ENCODE data around the gene CBLB.
"Not testable (repeated sequence)": the region's sequence is repeated elsewhere in the genome, so short reads cannot be mapped to it uniquely, and the experiment has no call there.

Gene CBLB

DNA sequence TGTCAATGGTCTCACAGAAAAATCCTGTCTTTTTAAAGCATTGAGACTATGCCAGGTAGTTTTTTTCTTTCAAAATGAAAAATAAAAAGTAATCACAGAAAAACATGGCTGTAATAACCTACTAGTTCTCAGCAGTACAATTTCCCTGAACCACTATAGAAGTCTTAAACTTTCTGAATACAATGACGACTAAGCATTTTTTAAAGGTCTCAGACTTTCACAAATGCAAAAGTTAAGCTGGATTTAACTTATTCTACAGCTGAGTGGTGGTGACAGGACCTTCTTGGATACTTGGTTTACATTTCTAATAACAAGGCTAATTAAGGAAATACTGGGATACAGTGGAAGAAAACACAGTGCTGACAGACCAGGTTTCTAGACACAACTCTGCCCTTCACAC is 81.8 kb downstream of the CBLB start:
- no peak for DNase-seq (ENCODE audit: low read depth in 2 of 2)

DNA sequence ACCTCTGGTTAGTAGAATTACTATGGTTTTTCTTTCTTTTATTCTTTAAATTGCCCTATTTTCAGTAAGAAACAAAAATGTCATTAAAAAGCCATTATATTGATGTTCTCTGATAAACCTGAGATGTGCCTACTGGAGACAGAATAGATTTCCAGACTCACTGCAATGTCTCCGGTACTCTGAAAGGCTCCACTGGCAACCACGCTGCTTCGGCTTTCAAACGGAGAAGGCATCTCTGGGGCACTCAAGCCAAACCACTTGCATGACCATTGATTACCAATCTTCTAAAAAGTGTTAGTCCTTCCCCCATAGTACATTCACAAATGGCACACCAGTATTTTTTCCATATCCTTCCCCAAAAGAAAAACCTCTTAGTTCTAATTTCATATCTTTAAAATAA is 82.6 kb downstream of the CBLB start:
- DNase-seq (ENCODE audit: low read depth in 2 of 2): no peak

DNA sequence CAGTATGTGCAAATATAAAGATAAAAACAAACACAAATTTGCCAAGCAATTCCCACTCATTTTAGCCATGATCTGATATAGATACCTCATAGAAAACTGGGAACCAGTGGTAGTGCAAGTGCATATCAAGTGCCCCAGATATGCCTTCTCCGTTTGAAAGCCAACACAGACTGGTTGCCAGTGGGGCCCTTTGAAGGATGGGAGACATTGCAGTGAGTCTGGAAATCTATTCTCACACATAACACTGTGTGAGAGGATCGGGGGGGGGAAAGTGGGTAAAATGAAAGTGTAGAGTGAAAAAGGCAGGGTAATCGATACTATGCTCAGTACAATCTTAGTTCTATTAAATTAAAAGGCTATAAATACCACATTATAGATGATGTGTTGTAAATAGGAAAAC is 83.0 kb downstream of the CBLB start:
- DNase-seq (ENCODE audit: low read depth in 2 of 2): no peak

DNA sequence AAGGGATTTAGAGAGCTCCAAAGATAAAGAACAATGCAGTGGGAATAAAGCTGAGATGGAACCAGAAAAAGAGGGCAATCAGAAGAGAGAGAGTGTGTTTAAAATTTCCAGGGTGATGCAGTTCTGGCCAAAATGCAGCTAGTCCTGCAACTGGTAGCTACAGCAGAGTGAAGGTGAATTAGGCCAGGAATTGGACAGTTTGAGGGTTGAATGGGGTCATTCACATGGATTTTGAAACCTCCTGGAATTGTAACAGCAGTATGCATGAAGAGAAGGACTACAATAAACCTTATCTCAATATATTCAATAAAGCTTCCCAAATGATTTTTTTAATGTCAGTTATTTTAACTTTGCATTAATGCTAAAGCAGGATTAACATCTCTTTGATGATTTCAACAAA is 85.2 kb downstream of the CBLB start:
- DNase-seq (ENCODE audit: low read depth in 2 of 2): no peak

DNA sequence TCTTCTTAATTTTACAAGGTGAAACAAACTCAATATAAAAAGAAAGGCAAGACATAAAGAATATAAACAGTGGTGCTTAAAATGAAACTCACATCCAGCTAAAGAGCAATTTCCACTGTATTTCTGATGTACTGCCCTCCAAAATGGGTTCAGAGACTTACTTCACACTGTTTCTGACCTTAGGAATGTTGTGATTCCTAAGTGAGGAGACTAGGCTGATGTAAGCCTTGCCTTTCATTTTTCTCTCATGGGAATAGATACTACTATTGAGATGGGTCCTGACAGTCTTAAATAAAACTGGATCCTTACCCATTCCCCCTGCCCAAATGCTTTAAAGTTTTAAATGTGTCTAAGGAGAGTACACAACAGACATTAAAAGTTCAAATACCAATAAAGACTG is 86.9 kb downstream of the CBLB start:
- DNase-seq (ENCODE audit: low read depth in 2 of 2): no peak

DNA sequence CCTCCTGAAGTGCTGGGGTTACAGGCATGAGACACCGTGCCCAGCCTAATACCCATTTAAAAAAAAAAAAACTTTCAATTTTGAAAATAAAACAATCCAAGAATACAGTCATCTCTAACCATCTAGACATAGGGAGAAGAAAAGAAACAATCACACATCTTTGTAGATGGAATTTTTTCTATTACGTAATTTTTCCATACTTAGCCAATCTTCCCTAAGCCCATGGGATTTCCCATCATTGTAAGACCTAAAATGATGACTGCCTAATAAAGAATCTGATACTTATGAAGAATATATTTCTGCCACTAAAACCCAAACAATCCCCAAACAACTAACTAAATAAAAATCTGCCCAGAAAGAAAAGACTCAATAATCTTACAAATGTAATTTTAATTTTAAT is 88.7 kb downstream of the CBLB start:
- no peak for DNase-seq (ENCODE audit: low read depth in 2 of 2)

DNA sequence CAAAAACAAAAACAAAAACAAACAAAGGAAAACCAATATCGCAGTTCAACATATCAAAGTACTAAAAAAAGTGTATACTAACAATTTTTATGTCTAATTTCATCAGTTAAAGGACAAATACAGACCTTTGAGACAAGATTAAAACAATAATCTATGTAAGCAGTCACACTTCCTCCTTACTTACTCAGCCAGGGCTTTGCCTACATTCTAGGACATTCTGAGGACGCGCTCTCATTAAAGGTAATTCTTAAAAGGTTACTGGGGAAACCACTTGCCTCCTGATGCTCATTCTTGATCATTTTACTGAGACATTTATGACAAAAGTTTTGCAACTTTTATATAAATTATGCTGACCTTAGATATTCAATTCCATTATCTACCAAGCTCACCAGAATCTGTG is 93.4 kb downstream of the CBLB start:
- DNase-seq (ENCODE audit: low read depth in 2 of 2): no peak

DNA sequence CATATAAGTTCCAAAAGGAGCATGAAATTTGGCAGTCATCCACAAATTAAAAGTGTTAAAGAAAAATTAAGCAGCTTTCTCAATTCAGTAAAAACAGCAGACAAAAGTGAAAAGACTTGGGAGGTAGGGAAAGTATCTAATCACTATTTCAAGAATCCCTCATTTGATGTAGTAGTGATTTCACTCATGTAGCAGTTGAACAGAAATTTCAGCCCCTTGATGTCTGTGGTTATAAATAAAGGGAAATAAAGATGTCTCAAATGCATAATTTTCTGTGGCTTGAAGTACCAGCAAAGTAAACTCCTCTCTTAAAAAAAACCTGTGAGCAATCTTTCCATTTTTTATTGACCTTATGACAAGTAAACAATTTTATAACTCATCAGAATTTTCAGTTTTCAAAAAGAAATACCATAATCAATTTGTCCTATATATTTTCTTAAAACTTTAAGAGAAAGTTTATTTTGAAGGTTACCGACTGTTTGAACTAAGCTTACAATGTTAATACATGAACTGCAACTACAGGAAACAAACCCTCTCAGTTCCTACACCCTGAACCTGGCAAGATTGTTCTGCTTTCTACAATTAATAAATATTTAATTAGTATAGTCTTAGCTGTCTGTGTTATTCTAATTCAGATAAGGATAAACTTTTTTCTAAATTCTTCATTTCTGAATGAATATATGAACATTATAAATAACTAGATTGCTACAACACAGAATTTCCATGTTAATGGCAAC is 94.2 kb downstream of the CBLB start:
- no peak for DNase-seq (ENCODE audit: low read depth in 2 of 2)

DNA sequence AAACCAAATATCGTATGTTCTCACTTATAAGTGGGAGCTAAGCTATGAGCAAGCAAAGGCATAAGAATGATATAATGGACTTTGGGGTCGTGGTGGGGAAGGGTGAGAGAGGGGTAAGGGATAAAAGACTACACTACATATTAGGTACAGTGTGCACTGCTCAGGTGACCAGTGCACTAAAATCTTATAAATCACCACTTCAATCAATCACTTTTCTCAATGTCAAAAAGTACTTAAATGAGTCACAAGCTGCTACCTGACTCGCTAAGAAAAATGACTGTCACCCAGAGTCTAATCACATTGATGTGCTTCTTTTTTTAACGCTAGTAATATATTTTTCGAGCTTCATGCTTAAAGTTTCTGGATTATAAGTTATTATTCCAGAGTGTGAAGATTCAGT is 95.5 kb downstream of the CBLB start:
- no peak for DNase-seq (ENCODE audit: low read depth in 2 of 2)

DNA sequence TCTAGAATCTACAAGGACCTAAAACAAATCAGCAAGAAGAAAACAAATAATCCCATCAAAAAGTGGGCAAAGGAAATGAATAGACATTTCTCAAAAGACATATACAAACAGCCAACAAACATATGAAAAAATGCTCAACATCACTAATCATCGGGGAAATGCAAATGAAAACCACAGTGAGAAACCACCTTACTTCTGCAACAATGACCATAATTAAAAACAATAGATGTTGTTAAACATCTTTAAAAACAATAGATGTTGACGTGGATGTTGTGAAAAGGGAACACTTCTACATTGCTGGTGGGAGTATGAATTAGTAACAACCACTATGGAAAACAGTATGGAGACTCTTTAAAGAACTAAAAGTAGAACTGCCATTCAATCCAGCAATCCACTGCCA is 96.2 kb downstream of the CBLB start:
- no peak for DNase-seq (ENCODE audit: low read depth in 2 of 2)

DNA sequence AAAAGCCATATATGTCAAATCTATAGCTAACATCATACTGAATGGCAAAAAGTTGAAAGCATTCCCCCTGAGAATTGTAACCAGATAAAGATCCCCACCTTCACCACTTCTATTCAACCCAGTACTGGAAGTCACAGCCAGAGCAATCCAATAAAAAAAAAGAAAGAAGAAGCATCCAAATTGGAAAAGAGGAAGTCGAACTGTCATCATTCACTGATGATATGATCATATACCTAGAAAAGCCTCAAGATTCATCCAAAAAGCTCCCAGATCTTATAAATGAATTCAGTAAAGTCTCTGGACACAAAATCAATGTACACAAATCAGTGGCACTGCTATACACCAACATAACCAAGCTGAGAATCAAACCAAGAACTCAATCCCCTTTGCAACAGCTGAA is 97.4 kb downstream of the CBLB start:
- DNase-seq (ENCODE audit: low read depth in 2 of 2): no peak

DNA sequence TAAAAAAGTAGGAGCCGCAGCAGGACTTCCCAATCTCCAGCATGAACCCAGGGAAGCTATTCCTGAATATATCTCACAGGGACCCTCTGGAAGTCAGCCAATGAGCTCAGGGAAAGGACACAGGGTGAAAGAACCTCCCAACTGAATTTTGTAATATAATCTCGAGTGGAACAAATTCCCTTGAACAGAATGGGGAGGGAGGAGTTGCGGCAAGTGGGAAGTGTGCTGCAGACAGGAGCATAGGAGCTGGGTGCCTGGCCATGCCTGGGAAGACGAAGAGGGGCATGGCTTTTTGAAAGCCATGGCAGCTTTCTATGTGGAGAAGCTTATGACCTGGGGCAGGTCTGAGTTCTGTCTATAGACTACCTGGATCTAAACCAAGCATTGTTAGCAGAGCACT is 98.4 kb downstream of the CBLB start:
- DNase-seq (ENCODE audit: low read depth in 2 of 2): no peak

DNA sequence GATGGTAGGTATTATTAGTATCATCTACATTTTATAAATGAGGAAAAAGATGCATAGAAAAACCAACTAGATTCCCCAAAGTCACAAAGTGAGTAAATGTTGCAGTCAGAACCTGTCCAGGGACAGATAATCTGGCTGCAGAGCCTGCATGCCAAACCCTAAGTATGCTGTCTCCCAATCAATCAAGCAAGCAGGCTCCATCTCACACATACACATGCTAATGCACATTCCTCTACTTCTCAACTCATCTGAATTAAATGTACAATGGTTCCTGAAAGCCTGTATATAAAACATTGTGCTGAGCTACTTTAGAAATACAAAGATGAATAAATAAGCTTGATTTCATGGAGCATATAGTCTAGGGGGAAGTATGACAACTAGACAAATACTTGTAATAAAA is 101.0 kb downstream of the CBLB start:
- no peak for DNase-seq (ENCODE audit: low read depth in 2 of 2)

DNA sequence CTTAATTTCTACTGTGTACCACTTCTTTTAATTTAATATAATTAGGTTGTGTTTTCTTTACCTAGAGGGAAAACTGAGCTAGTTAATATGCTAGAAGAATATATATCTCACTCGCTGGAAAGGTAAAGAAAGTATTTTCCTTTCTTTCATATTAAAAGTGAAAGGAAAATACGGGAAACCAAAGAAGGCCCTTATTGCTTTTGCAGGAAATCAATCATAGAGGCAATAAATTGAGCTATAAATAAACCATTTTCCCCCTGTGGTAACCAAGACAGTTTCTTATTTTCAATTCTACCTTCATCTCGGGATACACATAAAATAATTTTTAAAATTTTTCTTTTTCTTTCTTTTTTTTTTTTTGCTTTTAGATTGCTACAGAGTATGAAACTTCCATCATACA is 101.6 kb downstream of the CBLB start:
- DNase-seq (ENCODE audit: low read depth in 2 of 2): no peak

DNA sequence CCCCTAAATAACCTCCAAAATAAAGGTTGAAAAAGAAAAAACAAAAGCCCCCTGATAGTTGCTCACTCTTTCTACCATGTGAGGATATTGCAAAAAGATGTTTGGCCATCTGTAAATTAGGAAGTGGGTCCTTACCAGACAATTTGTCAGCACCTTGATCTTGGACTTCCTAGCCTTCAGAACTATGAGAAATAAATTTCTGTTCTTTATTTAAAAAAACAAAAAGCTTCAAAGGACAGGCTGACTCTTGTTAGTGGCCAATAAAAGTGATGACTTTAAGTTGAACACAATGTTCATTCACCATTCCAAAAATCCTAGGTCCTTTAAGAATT is 103.5 kb downstream of the CBLB start:
- no peak for DNase-seq (ENCODE audit: low read depth in 2 of 2)

DNA sequence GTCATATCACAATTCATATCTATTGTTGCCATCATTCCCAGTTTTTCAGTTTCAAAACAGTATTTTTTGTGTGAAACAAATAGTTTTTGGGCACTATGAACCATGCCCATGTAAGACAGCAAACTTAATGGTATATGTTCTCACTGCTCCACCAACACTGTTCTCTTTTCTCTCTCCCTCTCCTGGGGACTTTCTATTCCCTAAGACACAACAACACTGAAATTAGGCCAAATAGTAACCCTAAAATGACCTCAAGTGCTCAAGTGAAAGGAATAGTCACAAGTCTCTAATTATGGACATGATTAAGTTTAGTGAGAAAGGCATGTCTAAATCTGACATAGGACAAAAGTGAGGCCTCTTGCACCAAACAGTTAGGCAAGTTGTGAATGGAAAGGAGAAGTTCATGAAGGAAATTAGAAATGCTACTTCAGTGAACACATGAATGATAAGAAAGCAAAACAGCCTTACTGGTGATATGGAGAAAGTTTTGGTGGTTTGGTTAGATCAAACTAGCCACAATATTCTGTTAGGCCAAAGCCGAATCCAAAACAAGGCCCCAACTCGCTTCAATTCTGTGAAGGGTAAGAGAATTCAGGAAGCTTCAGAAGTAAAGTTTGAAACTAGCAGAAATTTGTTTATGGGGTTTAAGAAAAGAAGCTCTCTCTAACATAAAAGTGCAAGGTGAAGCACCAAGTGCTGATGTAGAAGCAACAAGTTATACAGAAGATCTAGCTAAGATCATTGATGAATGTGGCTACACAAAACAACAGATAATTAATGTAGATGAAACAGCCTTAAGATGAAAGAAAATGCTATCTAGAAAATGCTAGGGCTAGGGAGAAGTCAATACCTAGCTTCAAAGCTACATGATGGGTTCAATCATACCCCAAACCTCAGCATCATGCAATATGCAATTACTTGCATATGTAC is 104.2 kb downstream of the CBLB start:
- no peak for DNase-seq (ENCODE audit: low read depth in 2 of 2)

DNA sequence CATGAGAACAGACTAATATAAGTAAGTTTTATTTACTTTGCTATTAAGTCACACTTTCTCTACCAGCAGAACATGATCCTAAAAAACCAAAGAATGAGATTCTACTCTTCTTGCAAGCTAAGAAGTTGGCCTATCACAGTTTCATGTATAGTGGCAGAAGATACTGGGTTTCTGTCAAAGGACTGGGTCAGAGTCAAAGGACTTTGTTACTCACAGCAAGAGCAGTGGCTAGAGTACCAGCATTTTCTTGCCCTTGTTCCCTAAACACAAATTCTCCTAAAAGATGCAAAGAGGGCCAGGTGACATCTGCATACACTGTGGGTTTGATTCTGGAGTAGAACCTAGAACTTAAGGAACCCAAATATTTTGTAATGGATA is 105.2 kb downstream of the CBLB start:
- DNase-seq (ENCODE audit: low read depth in 2 of 2): no peak

DNA sequence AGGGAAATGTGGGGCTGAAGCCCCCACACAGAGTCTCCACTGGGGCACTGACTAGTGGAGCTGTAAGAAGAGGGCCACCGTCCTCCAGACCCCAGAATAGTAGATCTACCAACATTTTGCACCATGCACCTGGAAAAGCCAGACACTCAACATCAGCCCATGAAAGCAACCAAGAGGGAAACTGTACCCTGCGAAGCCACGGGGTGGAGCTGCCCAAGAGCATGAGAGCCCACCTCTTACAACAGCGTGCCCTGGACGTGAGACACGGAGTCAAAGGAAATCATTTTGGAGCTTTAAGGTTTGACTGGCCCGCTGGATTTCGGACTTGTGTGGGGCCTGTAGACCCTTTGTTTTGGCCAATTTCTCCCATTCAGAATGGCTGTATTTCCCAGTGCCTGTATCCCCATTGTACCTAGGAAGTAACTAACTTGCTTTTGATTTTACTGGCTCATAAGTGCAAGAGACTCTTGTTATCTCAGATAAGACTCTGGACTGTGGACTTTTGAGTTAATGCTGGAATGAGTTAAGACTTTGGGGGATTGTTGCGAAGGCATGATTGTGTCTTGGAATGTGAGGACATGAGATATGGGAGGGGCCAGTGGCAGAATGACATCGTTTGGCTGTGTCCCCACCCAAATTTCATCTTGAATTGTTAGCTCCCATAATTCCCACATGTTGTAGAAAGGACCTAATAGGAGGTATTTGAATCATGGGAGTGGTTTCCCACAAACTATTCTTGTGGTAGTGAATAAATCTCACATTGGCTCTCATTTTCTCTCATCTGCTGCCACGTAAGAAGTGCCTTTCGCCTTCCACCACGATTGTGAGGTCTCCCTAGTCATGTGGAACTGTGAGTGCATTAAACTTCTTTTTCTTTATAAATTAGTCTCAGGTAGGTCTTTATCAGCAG is 105.8 kb downstream of the CBLB start:
- no peak for DNase-seq (ENCODE audit: low read depth in 2 of 2)

DNA sequence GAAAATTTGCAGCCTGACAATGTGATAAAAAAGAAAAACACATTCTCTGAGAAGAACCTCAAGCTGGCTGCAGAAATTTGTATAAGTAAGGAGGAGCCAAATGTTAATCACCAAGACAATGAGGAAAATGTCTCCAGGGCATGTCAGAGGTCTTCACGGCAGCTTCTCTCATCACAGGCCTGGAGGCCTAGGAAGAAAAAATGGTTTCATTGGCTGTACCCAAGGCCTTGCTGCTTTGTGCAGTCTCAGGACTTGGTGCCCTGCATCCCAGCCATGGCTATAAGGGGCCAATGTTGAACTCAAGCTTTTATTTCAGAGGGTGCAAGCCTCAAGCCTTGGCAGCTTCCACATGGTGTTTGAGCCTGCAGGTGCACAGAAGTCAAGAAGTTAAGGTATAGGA is 106.6 kb downstream of the CBLB start:
- DNase-seq (ENCODE audit: low read depth in 2 of 2): not testable (repeated sequence)

DNA sequence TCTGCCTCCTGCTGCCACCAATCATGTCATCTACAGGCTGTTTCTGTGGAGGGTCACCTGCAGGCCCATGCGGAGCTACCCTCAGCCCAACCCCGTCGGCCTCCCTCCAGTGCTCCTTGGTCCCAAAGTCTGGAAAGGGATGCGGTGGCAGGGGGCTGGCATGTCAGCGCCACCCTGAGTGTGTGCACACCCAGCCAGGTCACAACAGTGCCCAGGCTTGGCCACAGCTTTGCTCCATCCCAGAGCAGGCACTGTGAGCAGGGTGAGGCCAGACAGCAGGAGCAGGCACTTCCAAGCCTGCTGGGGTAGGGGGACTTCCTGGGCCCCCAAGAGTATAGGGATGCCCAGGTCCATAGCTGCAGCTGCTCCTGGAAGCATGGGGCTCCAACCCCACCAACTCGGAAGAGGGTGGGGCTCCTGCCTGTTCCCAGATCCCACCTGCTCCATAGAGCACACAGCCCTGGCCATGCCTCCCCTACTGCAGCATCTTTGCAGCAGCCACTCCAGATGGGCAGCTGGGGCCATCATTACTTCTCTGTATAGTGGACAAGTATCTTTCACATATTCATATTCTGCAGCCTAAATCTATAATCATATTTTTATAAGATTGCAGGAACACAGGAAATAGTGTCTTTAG is 109.3 kb downstream of the CBLB start:
- no peak for DNase-seq (ENCODE audit: low read depth in 2 of 2)

DNA sequence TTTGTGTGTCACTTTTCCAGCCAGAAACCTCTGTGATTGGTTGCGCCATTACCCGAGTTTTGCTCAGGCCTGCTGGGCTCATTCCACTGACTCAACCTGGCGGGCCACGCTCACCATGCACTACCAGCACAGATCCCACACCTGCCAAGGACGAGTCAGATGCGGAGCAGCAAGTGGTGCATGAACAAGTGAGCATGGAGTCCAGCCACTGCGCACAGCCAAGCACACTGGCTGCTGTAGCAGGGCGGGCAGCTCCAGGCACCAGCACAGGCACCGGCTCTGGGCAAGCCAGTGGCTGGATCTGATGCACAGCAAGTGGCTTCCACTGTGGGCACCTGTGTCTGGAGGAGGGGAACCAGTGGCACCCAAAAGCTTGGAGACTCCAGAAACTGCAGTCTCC is 110.4 kb downstream of the CBLB start:
- DNase-seq (ENCODE audit: low read depth in 2 of 2): no peak
